NCI-H128 (cell line): ENCODE measurements around the gene B3GAT1.

Source experiments
- DNase-seq: peaks from one replicate; lab custom pipeline; 2025; ENCODE audit not compliant: unreplicated experiment; lab: John Stamatoyannopoulos, UW

The B3GAT1 gene

GRCh38 chr11:134393638-134394037 lies 18.4 kb downstream of the B3GAT1 start:
- DNase-seq: no peak

GRCh38 chr11:134392953-134393615 lies 19.0 kb downstream of the B3GAT1 start:
- no peak for DNase-seq

GRCh38 chr11:134391656-134392055 lies 20.4 kb downstream of the B3GAT1 start:
- DNase-seq: no peak

GRCh38 chr11:134390706-134391569 lies 21.1 kb downstream of the B3GAT1 start:
- no peak for DNase-seq

GRCh38 chr11:134389464-134390180 lies 22.4 kb downstream of the B3GAT1 start:
- no peak for DNase-seq

- DNase-seq: no peak
Observed at GRCh38 chr11:134388590-134388989, 23.5 kb downstream of the B3GAT1 start.

- DNase-seq: no peak
Observed at GRCh38 chr11:134387501-134387900, 24.5 kb downstream of the B3GAT1 start.

GRCh38 chr11:134386945-134387344 lies 25.1 kb downstream of the B3GAT1 start:
- no peak for DNase-seq

- peak; percentile 80 for DNase-seq
Observed at GRCh38 chr11:134385774-134386565, 26.1 kb downstream of the B3GAT1 start.

GRCh38 chr11:134385171-134385570 lies 26.9 kb downstream of the B3GAT1 start:
- DNase-seq: no peak

- no peak for DNase-seq
Observed at GRCh38 chr11:134384406-134384805, 27.6 kb downstream of the B3GAT1 start.

- no peak for DNase-seq
Observed at GRCh38 chr11:134383576-134384221, 28.3 kb downstream of the B3GAT1 start.

- no peak for DNase-seq
Observed at GRCh38 chr11:134382830-134383229, 29.2 kb downstream of the B3GAT1 start.

GRCh38 chr11:134382257-134382656 lies 29.8 kb downstream of the B3GAT1 start:
- no peak for DNase-seq

- no peak for DNase-seq
Observed at GRCh38 chr11:134380785-134381184, 31.3 kb downstream of the B3GAT1 start.

- no peak for DNase-seq
Observed at GRCh38 chr11:134380229-134380628, 31.8 kb downstream of the B3GAT1 start.

- DNase-seq: no peak
Observed at GRCh38 chr11:134379241-134379640, 32.8 kb downstream of the B3GAT1 start.

GRCh38 chr11:134377876-134378275 lies 34.2 kb downstream of the B3GAT1 start:
- DNase-seq: no peak

GRCh38 chr11:134376150-134376921 lies 35.7 kb downstream of the B3GAT1 start:
- DNase-seq: no peak
